HCT116 (cell line): ENCODE measurements around the gene STON2. TPM values are rescaled to one million over a fixed set of nuclear protein-coding genes. Genes with fewer than 3 reads are reported as not detected.
"Not testable (repeated sequence)": the region's sequence is repeated elsewhere in the genome, so short reads cannot be mapped to it uniquely, and the experiment has no call there.

ENCODE experiments used
- ATAC-seq: fragments of 200-7000 bp; cut with Tn5 transposase; 2 replicates; pipeline ENCODE4 v1.9.1; 2020; ENCODE audit warnings: mild to moderate bottlenecking, moderate library complexity
- BruUV-seq: library from RNA; stranded (reverse); fragments of 400-500 nt; replicated peaks from 2 replicates; lab custom pipeline; 2021; lab: Mats Ljungman, UMichigan
- CTCF ChIA-PET: fragments of 300-600 bp; sonication (Branson Sonifier 250); formaldehyde crosslinking; loops from one replicate; lab custom pipeline; 2021; ENCODE audit warnings: antibody characterized with exemption; lab: Charles Lee
- POLR2A ChIA-PET: fragments of 300-600, 350-600 bp; sonication (Branson Sonifier 250); formaldehyde crosslinking; loops from one replicate; lab custom pipeline; 2021; ENCODE audit warnings: antibody characterized with exemption; lab: Charles Lee
- RAD21 ChIA-PET, 2 experiments: fragments of 300-600 bp; sonication (Branson Sonifier 250); formaldehyde crosslinking; loops; one replicate each; lab custom pipeline; 2023; ENCODE audit warnings: low total read pairs in 2 of 2; ENCODE audit not compliant: uncharacterized antibody in 2 of 2, unreplicated experiment in 2 of 2, low non-redundant PET in 1 of 2; lab: Charles Lee
- DNase-seq: peaks from one replicate; pipeline ENCODE4 v3.0.0-alpha.2; 2010; ENCODE audit warnings: low read depth, low spot score
- H2AFZ ChIP-seq: fragments of 200-600 bp; shearing (Covaris generic), sonication (generic); 2 replicates; pipeline ENCODE4 v1.6.1; 2017; ENCODE audit warnings: low read depth, mixed run types, mixed read lengths, antibody characterized with exemption, low read length; ENCODE audit not compliant: poor library complexity, severe bottlenecking
- H3K27ac ChIP-seq: 2 replicates; pipeline ENCODE4 v1.5.1; 2012; ENCODE audit warnings: low read depth, low read length
- H3K27me3 ChIP-seq: fragments of 200-600 bp; sonication (generic); 2 replicates; pipeline ENCODE4 v1.6.1; 2016; ENCODE audit warnings: mixed run types, low read length, mixed read lengths; ENCODE audit not compliant: insufficient read depth
- H3K36me3 ChIP-seq, 2 experiments: fragments of 200-500 bp in 1 of 2; fragments of 200-600 bp in 1 of 2; sonication (Bioruptor generic) in 1 of 2; sonication (generic) in 1 of 2; 2 replicates each; pipeline versions ENCODE4 v1.5.1 to v1.6.1; 2014 to 2016; ENCODE audit warnings: low read length in 2 of 2, inconsistent platforms in 1 of 2, mixed read lengths in 1 of 2, mixed run types in 1 of 2; ENCODE audit not compliant: insufficient read depth in 2 of 2, control insufficient read depth in 1 of 2
- H3K4me1 ChIP-seq, 2 experiments: fragments of 200-600 bp in 1 of 2; sonication (generic) in 1 of 2; 2 replicates each; pipeline versions ENCODE4 v1.5.1 to v1.6.1; 2012 to 2017; ENCODE audit warnings: low read length in 2 of 2, inconsistent platforms in 1 of 2, mild to moderate bottlenecking in 1 of 2, mixed read lengths in 1 of 2, mixed run types in 1 of 2, moderate library complexity in 1 of 2; ENCODE audit not compliant: insufficient read depth in 2 of 2, control insufficient read depth in 1 of 2
- H3K4me2 ChIP-seq: fragments of 200-600 bp; sonication (generic); 2 replicates; pipeline ENCODE4 v1.6.1; 2017; ENCODE audit warnings: mixed run types, low read length, mixed read lengths
- H3K4me3 ChIP-seq, 2 experiments: fragments of 200-600 bp in 1 of 2; sonication (generic) in 1 of 2; replicated peaks in 1 of 2; 2 replicates each; pipeline ENCODE4 v1.5.1; 2011 to 2016; ENCODE audit warnings: low read length in 2 of 2, control low read depth in 1 of 2, low read depth in 1 of 2, mild to moderate bottlenecking in 1 of 2, mixed read lengths in 1 of 2, mixed run types in 1 of 2
- H3K79me2 ChIP-seq: fragments of 200-600 bp; sonication (generic); 2 replicates; pipeline ENCODE4 v1.6.1; 2017; ENCODE audit warnings: mild to moderate bottlenecking, mixed run types, low read length, moderate library complexity, mixed read lengths; ENCODE audit not compliant: insufficient read depth
- H3K9ac ChIP-seq: fragments of 200-600 bp; sonication (generic); 2 replicates; pipeline ENCODE4 v1.6.1; 2016; ENCODE audit warnings: low read length, mixed read lengths
- H3K9me2 ChIP-seq: fragments of 200-600 bp; sonication (generic), shearing (Covaris generic); 2 replicates; pipeline ENCODE4 v1.6.1; 2017; ENCODE audit warnings: mixed run types, mild to moderate bottlenecking, moderate library complexity; ENCODE audit not compliant: insufficient read depth
- H3K9me3 ChIP-seq, 2 experiments: fragments of 200-500 bp in 1 of 2; fragments of 200-600 bp in 1 of 2; sonication (Bioruptor generic) in 1 of 2; sonication (generic) in 1 of 2; 2 replicates each; pipeline ENCODE4 v1.6.1; 2014 to 2017; ENCODE audit warnings: low read length in 2 of 2, mixed read lengths in 2 of 2, inconsistent platforms in 1 of 2, low read depth in 1 of 2, mild to moderate bottlenecking in 1 of 2, mixed run types in 1 of 2, moderate library complexity in 1 of 2; ENCODE audit not compliant: control insufficient read depth in 1 of 2, insufficient read depth in 1 of 2
- H4K20me1 ChIP-seq: fragments of 200-600 bp; sonication (generic), shearing (Covaris generic); 2 replicates; pipeline ENCODE4 v1.6.1; 2017; ENCODE audit warnings: mixed run types, mild to moderate bottlenecking, moderate library complexity; ENCODE audit not compliant: insufficient read depth
- EZH2 ChIP-seq: fragments of 200-600 bp; sonication (generic); IDR thresholded peaks from 2 replicates; pipeline ENCODE4 v1.6.1; 2017; ENCODE audit warnings: antibody characterized with exemption, mixed run types
- FOSL1 ChIP-seq: IDR thresholded peaks from 2 replicates; pipeline ENCODE4 v1.6.1; 2012; ENCODE audit warnings: low read depth
- SRF ChIP-seq: IDR thresholded peaks from 2 replicates; pipeline ENCODE4 v1.6.1; 2012; ENCODE audit warnings: low read depth
- TCF7L2 ChIP-seq: IDR thresholded peaks from 2 replicates; pipeline ENCODE4 v1.7.0; 2011; ENCODE audit warnings: borderline replicate concordance, inconsistent platforms; ENCODE audit not compliant: insufficient read depth, insufficient read length; ENCODE audit errors: extremely low read depth
- intact Hi-C: fragments of 100-400 bp; cut with micrococcal nuclease; formaldehyde crosslinking; loops from 2 replicates; pipeline ENCODE4 v1.10.0; 2022
- total RNA-seq: library from RNA; stranded (reverse); gene quantifications from one replicate; pipeline ENCODE4 v1.2.1, GENCODE V29; 2021; ENCODE audit not compliant: unreplicated experiment

STON2 gene
- total RNA-seq, 1 experiment from 2014 or later = 4.1 TPM

DNA sequence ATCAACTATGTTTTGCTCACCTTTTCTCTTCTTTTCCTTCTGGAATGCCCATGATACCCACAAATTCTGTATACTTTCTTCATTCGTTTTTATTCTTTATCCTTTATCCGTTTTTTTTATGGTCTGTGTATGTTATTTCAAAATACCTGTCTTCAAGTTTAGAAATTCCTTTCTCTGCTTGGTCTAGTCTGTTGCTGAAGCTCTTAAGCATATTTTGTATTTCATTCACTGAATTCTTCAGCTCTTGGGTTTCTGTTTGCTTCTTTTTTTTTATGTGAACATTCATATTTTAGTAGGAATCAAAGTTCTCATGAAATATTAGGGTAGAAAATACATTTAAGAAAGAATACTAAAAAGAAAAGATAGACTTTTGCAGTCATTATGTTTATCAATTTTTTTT is 156.6 kb downstream of the STON2 start:
- no peaks in the 10 kb centered on the region for H3K27me3 ChIP-seq
- no peaks in the 10 kb centered on the region for H3K4me1 ChIP-seq
- no peaks in the 10 kb centered on the region for H4K20me1 ChIP-seq
- no peak for DNase-seq
- ChIA-PET POLR2A (interaction anchor here (1.2 kb wide), 1 partner anchor 22 kb away, joined by 5 read pairs; the partner anchor contains the start of gene GTF2A1), CTCF (no interaction called here), RAD21 (no interaction called here)
- no peak overlapping the region for H3K4me3 ChIP-seq
- ATAC-seq = no peak
- no TSS peak for BruUV-seq
- no peak overlapping the region for H3K27ac ChIP-seq
- H2AFZ ChIP-seq = no peak overlapping the region
- H3K79me2 ChIP-seq = no peaks in the 10 kb centered on the region
- H3K9me2 ChIP-seq = no peaks in the 10 kb centered on the region
- no peaks in the 10 kb centered on the region for H3K9me3 ChIP-seq
- no peak for TF ChIP-seq EZH2
- TF ChIP-seq TCF7L2 = no peak
- TF ChIP-seq FOSL1 = no peak
- no peak for TF ChIP-seq SRF
- H3K9ac ChIP-seq = no peak overlapping the region
- intact Hi-C loops = no loop called here
- H3K36me3 ChIP-seq = no peaks in the 10 kb centered on the region
- no peak overlapping the region for H3K4me2 ChIP-seq

DNA sequence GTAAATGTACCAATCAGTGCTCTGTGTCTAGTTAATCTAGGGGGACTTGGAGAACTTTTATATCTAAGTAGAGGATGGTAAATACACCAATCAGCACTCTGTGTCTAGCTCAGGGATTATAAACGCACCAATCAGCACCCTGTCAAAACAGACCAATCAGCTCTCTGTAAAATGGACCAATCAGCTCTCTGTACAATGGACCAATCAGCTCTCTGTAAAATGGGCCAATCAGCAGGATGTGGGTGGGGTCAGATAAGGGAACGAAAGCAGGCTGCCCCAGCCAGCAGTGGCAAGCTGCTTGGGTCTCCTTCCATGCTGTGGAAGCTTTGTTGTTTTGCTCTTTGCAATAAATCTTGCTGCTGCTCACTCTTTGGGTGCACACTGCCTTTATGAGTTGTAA is 163.3 kb downstream of the STON2 start:
- H2AFZ ChIP-seq, H3K9me3 ChIP-seq, RAD21 ChIA-PET, BruUV-seq, H3K9ac ChIP-seq, H3K4me2 ChIP-seq, H3K4me3 ChIP-seq, H3K27ac ChIP-seq, H3K9me2 ChIP-seq, DNase-seq, H3K27me3 ChIP-seq, ATAC-seq, H4K20me1 ChIP-seq, H3K36me3 ChIP-seq, CTCF ChIA-PET, H3K4me1 ChIP-seq, intact Hi-C loops, POLR2A ChIA-PET, H3K79me2 ChIP-seq: not testable (repeated sequence)
